Cardiac muscle cell (in vitro differentiated cells and primary cell): ENCODE measurements around the gene BBS7. TPM values are rescaled to one million over a fixed set of nuclear protein-coding genes. Genes with fewer than 3 reads are reported as not detected.

Source experiments
- DNase-seq, 2 donors: peaks; one replicate each; pipeline versions ENCODE4 v3.0.0 to v3.0.0-alpha.2; 2010 to 2017; ENCODE audit warnings: low read depth in 1 of 2, low spot score in 1 of 2
- H3K27ac ChIP-seq: fragments of 200-600 bp; sonication (generic); 2 replicates; pipeline ENCODE4 v1.5.1; 2016
- H3K27me3 ChIP-seq: fragments of 200-600 bp; sonication (generic); 2 replicates; pipeline ENCODE4 v1.6.0; 2016; ENCODE audit warnings: control low read depth
- H3K36me3 ChIP-seq: fragments of 200-600 bp; sonication (generic); 2 replicates; pipeline ENCODE4 v1.5.1; 2016; ENCODE audit warnings: control low read depth
- H3K4me1 ChIP-seq: fragments of 200-600 bp; sonication (generic); 2 replicates; pipeline ENCODE4 v1.8.1; 2017; ENCODE audit warnings: low read depth, mild to moderate bottlenecking, mixed run types
- H3K4me3 ChIP-seq: fragments of 200-600 bp; sonication (generic); 2 replicates; pipeline ENCODE4 v1.5.1; 2016; ENCODE audit warnings: mild to moderate bottlenecking
- H3K9me3 ChIP-seq: fragments of 200-600 bp; sonication (generic); 2 replicates; pipeline ENCODE4 v1.5.1; 2017; ENCODE audit warnings: low read depth, mild to moderate bottlenecking, control low read depth
- CTCF ChIP-seq: IDR thresholded peaks from 2 replicates; pipeline ENCODE4 v1.5.1; 2012; ENCODE audit warnings: low read depth, mild to moderate bottlenecking, low read length
- polyA plus RNA-seq: library from polyadenylated mRNA; unstranded; fragments of >200 nt; fragmentation: Nextera tagmentation; extraction: Ambion mirVana; gene quantifications from 2 replicates; pipeline ENCODE4 v1.2.1, GENCODE V29; 2016
- total RNA-seq: library from RNA; depleted of rRNA; stranded (reverse); fragments of >200 nt; gene quantifications from 2 replicates; pipeline ENCODE4 v1.2.3, GENCODE V29; 2016

Gene BBS7
- total and polyA plus RNA-seq, 2 experiments from 2014 or later = 12.9 to 22.7 TPM

DNA sequence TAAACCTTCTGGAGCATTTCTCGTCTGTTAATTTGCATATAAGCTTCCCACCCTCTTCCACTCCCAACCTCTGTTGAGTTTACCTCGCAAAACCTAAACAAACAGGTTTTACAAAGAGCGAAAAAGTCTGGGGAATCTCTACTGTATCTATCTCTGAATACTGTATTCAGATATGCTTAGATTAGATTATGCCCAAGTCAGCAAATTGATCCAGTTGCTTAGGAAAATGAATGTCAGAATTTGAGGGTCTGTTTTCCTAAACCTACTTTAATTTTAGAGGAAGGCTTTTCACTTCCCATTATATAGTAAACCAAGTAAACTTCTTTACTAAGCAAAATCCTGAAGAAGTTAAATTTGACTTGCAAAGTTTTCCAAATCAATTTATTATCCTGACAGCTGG lies 53.3 kb downstream of the BBS7 start:
- H3K27me3 ChIP-seq = no peaks in the 10 kb centered on the region
- TF ChIP-seq CTCF = no peak
- H3K36me3 ChIP-seq = peaks cover 69% of the 10 kb centered on the region
- no peaks in the 10 kb centered on the region for H3K9me3 ChIP-seq
- H3K27ac ChIP-seq = no peak overlapping the region
- no peaks in the 10 kb centered on the region for H3K4me1 ChIP-seq
- no peak overlapping the region for H3K4me3 ChIP-seq
- no peak for DNase-seq

DNA sequence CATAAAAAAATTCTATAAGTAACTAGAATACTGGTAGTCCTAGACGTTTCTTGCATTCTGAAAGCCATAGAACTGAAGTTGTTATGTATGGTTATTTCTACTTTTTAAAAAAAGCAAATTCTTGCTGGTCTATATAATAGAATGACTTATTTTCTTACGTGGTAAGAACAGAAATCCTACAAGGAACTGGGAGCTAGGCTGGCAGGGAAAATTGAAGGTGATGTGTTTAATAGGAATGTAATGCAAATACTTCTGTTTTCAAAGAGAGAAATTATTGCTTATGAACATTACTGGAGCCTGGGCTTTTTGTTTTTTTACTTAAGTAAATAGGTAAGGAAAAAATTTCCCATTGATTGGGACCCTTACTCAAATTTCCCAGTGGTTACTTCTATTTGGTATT lies 55.5 kb downstream of the BBS7 start:
- Histone ChIP-seq H3K36me3 (peaks cover 72% of the 10 kb centered on the region), H3K4me3 (no peak overlapping the region), H3K9me3 (no peaks in the 10 kb centered on the region), H3K4me1 (no peaks in the 10 kb centered on the region), H3K27me3 (no peaks in the 10 kb centered on the region), H3K27ac (no peak overlapping the region)
- no peak for TF ChIP-seq CTCF
- DNase-seq = no peak

GRCh38 chr4:121811122-121811521 lies 59.2 kb downstream of the BBS7 start:
- peaks cover 60% of the 10 kb centered on the region for H3K36me3 ChIP-seq
- no peaks in the 10 kb centered on the region for H3K27me3 ChIP-seq
- DNase-seq = no peak
- no peak overlapping the region for H3K27ac ChIP-seq
- no peaks in the 10 kb centered on the region for H3K9me3 ChIP-seq
- no peak overlapping the region for H3K4me3 ChIP-seq
- no peaks in the 10 kb centered on the region for H3K4me1 ChIP-seq
- TF ChIP-seq CTCF = no peak

DNA sequence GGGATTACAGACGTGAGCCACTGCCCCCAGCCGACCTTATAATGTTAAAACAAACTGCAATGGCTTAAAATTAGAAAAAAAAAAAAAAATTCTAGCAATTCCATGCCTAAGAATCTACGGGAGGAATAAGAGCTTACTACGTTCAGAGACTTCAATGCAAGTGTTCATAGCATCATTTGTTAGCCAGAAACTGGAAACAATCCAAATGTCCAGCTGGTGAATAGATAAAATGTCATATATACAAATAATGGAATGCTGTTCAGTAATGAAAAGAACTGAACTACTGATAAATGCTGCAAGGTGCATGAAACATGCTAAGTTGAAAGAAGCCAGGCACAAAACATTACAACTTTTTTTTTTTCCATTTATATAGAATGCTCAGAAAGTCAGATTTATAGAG lies 63.9 kb downstream of the BBS7 start:
- TF ChIP-seq CTCF = no peak

GRCh38 chr4:121801715-121802075 lies 68.6 kb downstream of the BBS7 start:
- H3K36me3 ChIP-seq = peaks cover 32% of the 10 kb centered on the region
- H3K9me3 ChIP-seq = no peaks in the 10 kb centered on the region
- TF ChIP-seq CTCF = no peak
- no peaks in the 10 kb centered on the region for H3K27me3 ChIP-seq
- H3K27ac ChIP-seq = no peak overlapping the region
- peak overlapping the region; percentile 76 for H3K4me3 ChIP-seq
- DNase-seq = no peak
- H3K4me1 ChIP-seq = peaks cover 6% of the 10 kb centered on the region

More for the DNA sequence above, 63.9 kb downstream of the BBS7 start:
- no peak for DNase-seq
- Histone ChIP-seq H3K36me3 (peaks cover 57% of the 10 kb centered on the region), H3K4me3 (no peak overlapping the region), H3K27ac (no peak overlapping the region), H3K9me3 (no peaks in the 10 kb centered on the region), H3K4me1 (peaks cover 6% of the 10 kb centered on the region), H3K27me3 (no peaks in the 10 kb centered on the region)
